ENCODE results near the gene POC1A. TPM values are rescaled to one million over a fixed set of nuclear protein-coding genes. Genes with fewer than 3 reads are reported as not detected.

Gene POC1A
- total and polyA plus RNA-seq, 2 of the 8 experiments (the other 6 are each of a cell fraction or from before 2014, with no cell fraction given): 35.7 to 39.2 TPM

- ChIA-PET CTCF (ENCODE audit: partially characterized antibody) (interaction anchor here (0.7 to 14.6 kb wide), 8 partner anchors 8 to 157 kb away, joined by 3 to 148 read pairs (median 8); partner anchors contain the start of genes DUSP7 and RPL29), POLR2A (ENCODE audit: partially characterized antibody) (no interaction called here)
- Histone ChIP-seq H3K23ac (ENCODE audit: insufficient read length) (no peak overlapping the region), H2AK5ac (ENCODE audit: low read depth, low read length) (no peak overlapping the region), H3K4me2 (ENCODE audit: insufficient read depth in 1 of 2, low read depth in 2 of 2, low read length in 2 of 2) (no peak overlapping the region), H4K91ac (replicated peaks; ENCODE audit: insufficient read length, low read length) (no peak overlapping the region), H2BK12ac (ENCODE audit: low read depth, low read length) (no peak overlapping the region), H3K36me3 (ENCODE audit: control insufficient read depth in 2 of 4, insufficient read depth in 4 of 4, low read length in 3 of 4) (peaks cover 2 to 31% (median 22%) of the 10 kb centered on the region in 4 experiments; a peak in 7 of 8 replicates), H2BK20ac (ENCODE audit: low read length) (no peak overlapping the region), H4K8ac (ENCODE audit: extremely low read depth, insufficient read depth, low read length) (no peak overlapping the region), H3K27ac (ENCODE audit: low read depth, low read length) (no peak overlapping the region), H2AFZ (ENCODE audit: low read length) (no peak overlapping the region), H3K4me1 (replicated peaks in 1 of 4; ENCODE audit: control insufficient read depth in 3 of 4, insufficient read depth in 4 of 4, low read length in 3 of 4) (no peaks in the 10 kb centered on the region; a peak in 2 of 7 replicates), H2BK120ac (replicated peaks; ENCODE audit: low read depth, low read length) (no peak overlapping the region), H3K4ac (replicated peaks; ENCODE audit: insufficient read length, low read depth, low read length) (no peak overlapping the region), H3K4me3 (ENCODE audit: extremely low read depth in 1 of 4, insufficient read depth in 2 of 4, low read depth in 3 of 4, low read length in 4 of 4) (no peak overlapping the region), H3K79me1 (ENCODE audit: low read depth, low read length) (no peaks in the 10 kb centered on the region; the same call in 1 of the 2 replicates), H3K23me2 (ENCODE audit: low read depth, low read length) (no peaks in the 10 kb centered on the region), H2BK15ac (ENCODE audit: low read length) (no peak overlapping the region), H3K14ac (ENCODE audit: insufficient read length) (no peak overlapping the region), H3K56ac (replicated peaks; ENCODE audit: insufficient read length, low read depth, low read length) (no peak overlapping the region), H3K18ac (ENCODE audit: extremely low read depth, low read length) (no peak overlapping the region), H3K27me3 (replicated peaks in 1 of 4; ENCODE audit: control insufficient read depth in 3 of 4, extremely low read depth in 1 of 4, insufficient read depth in 3 of 4, low read length in 3 of 4) (no peaks in the 10 kb centered on the region), H3K79me2 (ENCODE audit: control insufficient read depth in 1 of 2, insufficient read depth in 2 of 2, low read length in 2 of 2) (no peaks in the 10 kb centered on the region), H3K9ac (replicated peaks in 1 of 4; ENCODE audit: extremely low read depth in 1 of 4, low read depth in 3 of 4, low read length in 3 of 4) (no peak overlapping the region), H2BK5ac (ENCODE audit: low read depth, low read length) (no peak overlapping the region), H4K20me1 (replicated peaks in 1 of 2; ENCODE audit: control insufficient read depth in 1 of 2, insufficient read depth in 2 of 2, low read length in 2 of 2) (peaks cover 3 to 21% of the 10 kb centered on the region in 2 experiments), H4K5ac (ENCODE audit: insufficient read length, low read depth, low read length) (no peak overlapping the region), H3K9me3 (ENCODE audit: insufficient read depth in 2 of 2, low read depth in 1 of 2, low read length in 1 of 2) (no peaks in the 10 kb centered on the region)
- TF ChIP-seq SIX5 (IDR thresholded peaks at IDR 0.05; ENCODE audit: low read depth, low read length) (no peak), ASH2L (IDR thresholded peaks at IDR 0.05; ENCODE audit: low read length) (no peak), GTF2F1 (IDR thresholded peaks at IDR 0.05; ENCODE audit: borderline replicate concordance, low read depth, low read length) (no peak), CHD2 (IDR thresholded peaks at IDR 0.05; ENCODE audit: low read length) (no peak), RFX5 (IDR thresholded peaks at IDR 0.05; ENCODE audit: borderline replicate concordance, low read depth, low read length) (no peak), BACH1 (IDR thresholded peaks at IDR 0.05; ENCODE audit: low read length) (no peak), SIN3A (conservative IDR thresholded peaks at IDR 0.05 in 1 of 2, IDR thresholded peaks at IDR 0.05 in 1 of 2; ENCODE audit: low read depth in 1 of 2, low read length in 2 of 2) (no peak), GABPA (IDR thresholded peaks at IDR 0.05; ENCODE audit: borderline replicate concordance, insufficient read depth, low read length) (no peak), CEBPB (IDR thresholded peaks at IDR 0.05; ENCODE audit: low read depth, low read length) (no peak), CTCF (IDR thresholded peaks at IDR 0.05; ENCODE audit: control extremely low read depth in 1 of 3, insufficient read depth in 1 of 3, low read depth in 1 of 3, low read length in 3 of 3) (no peak)
- DNase-seq (ENCODE audit: low read depth in 1 of 2, low spot score in 2 of 2) (no peak), FAIRE-seq (no peak)
- whole genome bisulfite sequencing, 2 experiments (ENCODE audit: extremely low coverage in 1 of 2, insufficient coverage in 1 of 2, insufficient read length in 1 of 2, insufficient replicate concordance in 2 of 2, low coverage in 1 of 2, low lambda C conversion rate in 2 of 2, missing lambda C conversion rate in 1 of 2): 85% methylated on average over 9 of the region's 9 CpGs; no CpG with 5 or more reads in 1 of the 2 experiments
Measured at GRCh38 chr3:52140000-52140399, 14.2 kb downstream of the POC1A start.

Measured in H1 (cell line).